ENCODE results near the gene ADH1A.

ADH1A gene

DNA sequence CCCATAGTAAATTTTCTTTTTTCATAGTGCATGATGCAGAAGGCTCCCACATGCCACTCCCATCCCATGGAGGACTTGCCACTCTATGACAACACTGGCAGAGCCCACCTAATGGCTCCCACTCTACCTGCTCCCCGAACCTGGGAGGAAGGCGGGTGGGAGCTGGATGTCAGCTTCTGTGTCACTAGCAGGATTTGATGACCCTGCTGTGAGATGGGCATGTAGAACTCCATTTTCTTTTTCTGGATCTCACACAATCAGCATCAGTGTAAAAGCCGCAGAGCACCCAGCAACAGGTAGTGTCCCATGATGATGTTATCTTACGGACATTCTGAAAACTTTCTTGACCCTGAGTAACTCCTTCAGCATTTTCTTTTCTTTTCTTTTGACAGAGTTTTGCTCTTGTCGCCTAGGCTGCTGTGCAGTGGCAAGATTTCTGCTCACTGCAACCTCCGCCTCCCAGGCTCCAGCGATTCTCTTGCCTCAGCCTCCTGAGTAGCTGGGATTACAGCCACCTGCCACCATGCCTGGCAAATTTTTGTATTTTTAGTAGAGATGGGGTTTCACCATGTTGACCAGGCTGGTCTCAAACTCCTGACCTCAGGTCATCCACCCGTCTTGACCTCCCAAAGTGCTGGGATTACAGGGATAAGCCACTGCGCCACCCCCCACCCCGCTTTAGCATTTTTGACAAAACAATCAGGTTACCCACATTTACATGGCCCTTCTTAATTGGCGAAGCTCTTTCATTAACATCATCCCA is 15.0 kb upstream of the ADH1A start:
- TF ChIP-seq ZFX (IDR thresholded peaks at IDR 0.05): no peak
- TF ChIP-seq, protein P1, sequence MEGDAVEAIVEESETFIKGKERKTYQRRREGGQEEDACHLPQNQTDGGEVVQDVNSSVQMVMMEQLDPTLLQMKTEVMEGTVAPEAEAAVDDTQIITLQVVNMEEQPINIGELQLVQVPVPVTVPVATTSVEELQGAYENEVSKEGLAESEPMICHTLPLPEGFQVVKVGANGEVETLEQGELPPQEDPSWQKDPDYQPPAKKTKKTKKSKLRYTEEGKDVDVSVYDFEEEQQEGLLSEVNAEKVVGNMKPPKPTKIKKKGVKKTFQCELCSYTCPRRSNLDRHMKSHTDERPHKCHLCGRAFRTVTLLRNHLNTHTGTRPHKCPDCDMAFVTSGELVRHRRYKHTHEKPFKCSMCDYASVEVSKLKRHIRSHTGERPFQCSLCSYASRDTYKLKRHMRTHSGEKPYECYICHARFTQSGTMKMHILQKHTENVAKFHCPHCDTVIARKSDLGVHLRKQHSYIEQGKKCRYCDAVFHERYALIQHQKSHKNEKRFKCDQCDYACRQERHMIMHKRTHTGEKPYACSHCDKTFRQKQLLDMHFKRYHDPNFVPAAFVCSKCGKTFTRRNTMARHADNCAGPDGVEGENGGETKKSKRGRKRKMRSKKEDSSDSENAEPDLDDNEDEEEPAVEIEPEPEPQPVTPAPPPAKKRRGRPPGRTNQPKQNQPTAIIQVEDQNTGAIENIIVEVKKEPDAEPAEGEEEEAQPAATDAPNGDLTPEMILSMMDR (conservative IDR thresholded peaks at IDR 0.05): no peak
- no peak overlapping the region for H3K27ac ChIP-seq

DNA sequence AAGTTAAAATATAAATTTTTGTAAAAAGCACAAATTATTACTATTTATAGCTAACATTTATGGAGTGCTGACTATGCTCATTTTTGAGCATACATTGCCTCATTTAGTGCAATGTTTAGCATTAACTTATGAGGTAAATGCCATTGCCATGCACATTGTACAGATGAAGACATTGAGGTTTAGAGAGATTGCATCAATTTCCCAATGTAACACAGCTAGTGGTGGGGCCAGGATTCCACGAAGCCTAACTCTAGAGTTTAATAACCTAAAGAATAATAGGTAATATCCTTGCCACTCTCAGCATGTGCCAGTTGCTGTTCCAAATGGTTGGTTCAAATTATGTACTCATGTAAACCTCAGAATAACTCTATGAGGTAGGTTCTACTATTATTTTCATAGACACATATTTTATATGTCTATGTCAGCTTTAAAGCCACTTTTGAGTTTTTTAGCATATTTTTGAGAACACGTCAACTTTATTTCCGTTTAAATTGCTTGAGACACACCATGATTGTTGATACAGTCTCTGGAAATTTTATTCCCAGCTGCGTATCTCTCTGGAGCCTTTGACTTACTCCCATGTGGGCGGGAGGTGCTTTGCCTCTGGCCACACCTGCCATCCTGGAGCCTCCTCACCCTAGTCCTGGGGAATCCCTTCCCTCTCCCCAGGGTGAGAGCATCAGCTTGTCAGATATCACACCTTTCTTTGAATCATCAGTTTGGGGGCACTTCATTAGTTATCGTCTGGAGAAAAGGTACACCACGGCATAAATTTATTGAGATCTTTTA is 10.8 kb upstream of the ADH1A start:
- no peak overlapping the region for H3K27ac ChIP-seq
- TF ChIP-seq, protein P1 (conservative IDR thresholded peaks at IDR 0.05): no peak
- TF ChIP-seq ZFX (IDR thresholded peaks at IDR 0.05): no peak

DNA sequence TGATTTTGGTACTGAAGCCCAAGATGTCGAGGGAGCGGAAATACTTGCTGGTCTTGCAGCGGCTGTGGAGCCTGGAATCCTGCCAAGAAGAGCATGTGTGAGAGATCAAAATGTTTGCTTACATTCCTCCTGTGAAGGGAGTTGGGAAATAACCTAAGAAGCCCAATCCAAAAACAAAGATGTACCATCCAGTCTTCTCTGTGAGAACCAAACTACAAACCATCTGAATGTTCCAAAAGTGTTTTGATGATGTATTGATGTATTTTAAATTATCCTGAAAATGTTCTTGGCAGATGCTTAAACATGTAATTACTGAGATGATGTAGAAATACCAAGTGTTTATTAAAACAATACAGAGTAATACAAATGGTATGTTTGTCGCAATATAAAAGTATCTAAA is 10.1 kb upstream of the ADH1A start:
- no peak overlapping the region for H3K27ac ChIP-seq
- TF ChIP-seq ZFX (IDR thresholded peaks at IDR 0.05): no peak
- TF ChIP-seq, protein P1 (conservative IDR thresholded peaks at IDR 0.05): no peak

DNA sequence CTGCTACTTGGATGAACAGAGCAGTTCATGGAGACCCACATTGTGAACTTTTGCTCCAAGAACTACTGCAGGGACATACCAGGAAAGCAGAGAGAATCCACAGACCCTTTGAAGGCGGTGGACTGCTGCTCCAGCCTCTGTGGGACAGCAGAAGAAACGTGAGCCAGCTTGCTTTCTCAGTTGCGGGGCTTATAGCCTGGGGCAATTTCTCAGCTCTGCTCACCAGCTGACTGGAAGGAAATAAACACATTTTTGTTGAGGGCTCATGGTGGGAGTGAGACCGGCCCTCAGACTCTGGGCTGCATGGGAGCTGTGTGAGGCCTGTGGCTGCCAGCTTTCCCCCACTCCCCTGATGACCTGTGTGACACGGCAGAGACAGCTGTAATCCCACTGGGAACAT is 2.6 kb upstream of the ADH1A start:
- TF ChIP-seq, protein P1 (conservative IDR thresholded peaks at IDR 0.05): no peak
- TF ChIP-seq ZFX (IDR thresholded peaks at IDR 0.05): no peak
- no peak overlapping the region for H3K27ac ChIP-seq

DNA sequence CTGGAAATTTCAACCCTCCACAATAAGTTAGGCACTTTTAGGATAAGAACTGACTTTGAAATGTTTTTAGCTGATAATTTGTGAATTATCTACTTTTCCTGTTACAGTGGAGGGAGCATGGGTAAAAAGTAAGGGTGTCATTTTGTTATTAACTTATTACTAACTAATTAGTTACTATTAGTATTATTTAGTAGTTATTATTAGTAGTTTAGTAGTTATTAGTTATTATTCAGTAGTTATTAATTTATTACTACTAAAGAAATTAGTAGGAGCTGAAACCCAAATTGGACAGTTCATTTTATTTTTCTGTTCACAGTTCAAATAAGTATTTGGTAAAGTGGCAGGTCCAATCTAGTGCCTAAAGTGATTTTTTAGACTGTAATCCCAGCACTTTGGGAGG is 5.4 kb downstream of the ADH1A start:
- TF ChIP-seq, protein P1 (conservative IDR thresholded peaks at IDR 0.05): no peak
- TF ChIP-seq ZFX (IDR thresholded peaks at IDR 0.05): no peak
- H3K27ac ChIP-seq: no peak overlapping the region

DNA sequence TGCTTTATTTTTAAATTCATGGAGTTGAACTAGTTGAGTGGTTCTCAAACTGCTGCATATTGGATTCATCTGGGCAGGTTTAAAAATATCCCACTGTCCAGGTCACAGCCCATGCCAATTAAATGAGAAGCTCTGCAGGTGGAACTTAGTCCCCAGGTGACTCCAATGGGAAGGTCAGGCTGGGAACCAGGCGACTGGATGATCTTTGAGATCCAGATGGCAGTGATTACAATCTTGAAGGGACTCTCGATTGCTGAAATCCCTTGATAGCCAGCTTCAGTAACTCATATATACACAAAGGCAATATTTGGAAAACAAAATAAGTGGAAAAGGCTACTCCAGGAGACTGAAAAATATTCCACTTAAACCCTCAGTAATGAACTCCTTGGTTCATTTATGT is 8.1 kb downstream of the ADH1A start:
- H3K27ac ChIP-seq: no peak overlapping the region
- TF ChIP-seq ZFX (IDR thresholded peaks at IDR 0.05): no peak
- TF ChIP-seq, protein P1 (conservative IDR thresholded peaks at IDR 0.05): no peak

DNA sequence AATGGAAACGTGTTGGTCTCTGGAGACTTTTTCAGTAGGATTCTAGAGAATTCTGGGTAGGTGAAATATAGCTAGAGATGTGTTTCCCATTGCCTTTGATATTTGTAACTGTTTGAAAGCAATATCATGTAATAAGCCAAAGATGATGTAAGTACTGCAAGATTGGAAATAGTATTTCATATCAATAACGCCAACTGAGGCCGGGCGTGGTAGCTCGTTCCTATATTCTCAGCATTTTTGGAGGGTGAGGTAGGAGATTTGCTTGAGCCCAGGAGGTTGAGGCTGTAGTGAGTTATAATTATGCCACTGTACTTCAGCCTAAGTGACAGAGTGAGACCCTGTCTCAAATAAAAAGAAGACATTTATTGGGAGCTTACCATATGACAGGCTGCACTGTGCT is 9.5 kb downstream of the ADH1A start:
- H3K27ac ChIP-seq: no peak overlapping the region
- TF ChIP-seq, protein P1 (conservative IDR thresholded peaks at IDR 0.05): no peak
- TF ChIP-seq ZFX (IDR thresholded peaks at IDR 0.05): no peak

Measured in C4-2B (cell line).